GM21723 (cell line): Measurements from ENCODE around the gene RTCA.
"Not testable (repeated sequence)": the region's sequence is repeated elsewhere in the genome, so short reads cannot be mapped to it uniquely, and the experiment has no call there.

Experiments used
- ATAC-seq: cut with Tn5 transposase; IDR thresholded peaks from one replicate; pipeline ENCODE4 v1.9.1; 2021; ENCODE audit warnings: mild to moderate bottlenecking, moderate library complexity; ENCODE audit not compliant: unreplicated experiment

RTCA gene

DNA sequence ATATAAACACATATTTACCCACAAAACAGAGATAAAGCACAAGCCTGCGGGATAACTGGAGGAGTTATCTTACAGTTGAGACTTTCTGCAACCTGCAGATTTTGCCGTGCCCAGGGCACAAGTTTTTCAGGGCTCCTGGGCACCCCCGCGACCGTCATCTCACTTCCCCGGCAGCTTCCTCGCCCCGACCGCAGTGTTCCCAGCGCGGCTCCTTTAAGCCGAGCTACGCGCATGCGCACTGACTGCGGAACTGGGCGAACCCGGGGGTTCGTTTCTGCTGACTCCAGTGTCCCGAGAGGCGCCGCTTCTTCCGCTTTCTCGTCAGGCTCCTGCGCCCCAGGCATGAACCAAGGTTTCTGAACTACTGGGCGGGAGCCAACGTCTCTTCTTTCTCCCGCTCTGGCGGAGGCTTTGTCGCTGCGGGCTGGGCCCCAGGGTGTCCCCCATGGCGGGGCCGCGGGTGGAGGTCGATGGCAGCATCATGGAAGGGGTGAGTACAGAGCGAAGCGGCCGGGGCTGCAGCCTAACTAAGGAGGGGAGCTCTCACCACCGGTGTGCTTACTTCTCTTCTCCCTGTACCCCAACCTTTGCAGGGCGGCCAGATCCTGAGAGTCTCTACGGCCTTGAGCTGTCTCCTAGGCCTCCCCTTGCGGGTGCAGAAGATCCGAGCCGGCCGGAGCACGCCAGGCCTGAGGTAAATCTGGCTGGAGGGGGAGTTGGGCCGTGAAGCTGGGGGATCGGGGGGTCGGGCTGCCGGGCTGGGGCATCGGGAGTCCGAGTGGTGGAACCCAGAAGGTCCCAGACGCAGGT is at the start of gene RTCA:
Gene RTCA (plus strand): TSS at position 286 of the 810 bp plus-strand sequence. CDS start 160 bp downstream, at position 446.
- ATAC-seq: peak; percentile 95

DNA sequence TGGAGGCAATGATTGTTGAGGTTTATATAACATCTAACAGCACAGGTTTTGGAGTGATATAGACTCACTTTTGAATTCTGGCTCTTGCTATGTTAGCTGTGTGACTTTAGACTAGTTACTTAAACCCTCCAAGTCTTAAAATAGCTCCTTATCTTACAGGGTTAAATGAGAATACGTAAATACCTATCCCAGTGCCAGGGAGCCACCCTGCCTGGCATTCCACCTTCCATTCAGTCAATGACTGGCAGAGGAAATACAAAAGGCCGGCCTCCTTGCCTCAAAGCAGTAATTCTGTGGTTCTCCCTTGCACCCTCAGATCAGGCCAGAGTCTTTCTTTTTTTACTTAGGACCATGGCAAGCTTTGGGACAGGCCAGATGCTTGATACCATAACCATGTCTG is 48.2 kb upstream of the RTCA start:
- ATAC-seq: no peak

DNA sequence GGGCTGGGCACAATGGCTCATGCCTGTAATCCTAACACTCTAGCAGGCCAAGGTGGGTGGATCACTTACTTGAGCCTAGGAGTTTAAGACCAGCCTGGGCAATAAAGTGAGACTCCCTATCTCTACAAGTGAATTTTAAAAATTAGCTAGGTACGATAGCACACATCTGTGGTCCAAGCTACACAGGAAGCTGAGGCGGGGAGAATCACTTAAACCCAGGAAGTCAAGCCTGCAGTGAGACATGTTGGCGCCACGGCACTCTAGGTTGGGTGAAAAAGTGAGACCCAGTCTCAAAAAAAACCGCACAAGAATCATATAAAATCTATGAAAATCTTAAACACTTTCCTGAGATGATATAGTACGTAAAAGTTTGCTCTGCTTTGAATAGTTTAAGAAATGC is 46.6 kb upstream of the RTCA start:
- no peak for ATAC-seq

DNA sequence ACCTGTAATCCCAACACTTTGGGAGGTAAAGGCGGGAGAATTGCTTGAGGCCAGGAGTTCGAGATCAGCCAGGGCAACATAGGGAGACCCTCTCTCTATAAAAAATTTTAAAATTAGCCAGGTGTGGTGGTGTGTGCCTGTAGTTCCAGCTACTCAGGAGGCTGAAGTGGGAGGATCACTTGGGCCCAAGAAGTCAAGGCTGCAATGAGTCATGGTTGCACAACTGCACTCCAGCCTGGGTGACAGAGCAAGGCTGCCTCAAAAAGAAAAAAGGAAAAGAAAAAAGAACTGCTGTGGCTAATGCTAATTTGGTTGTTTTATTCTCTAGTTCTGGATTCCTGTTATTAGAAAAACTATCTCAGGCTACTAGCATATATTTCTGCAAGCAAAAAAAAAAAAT is 46.1 kb upstream of the RTCA start:
- no peak for ATAC-seq

DNA sequence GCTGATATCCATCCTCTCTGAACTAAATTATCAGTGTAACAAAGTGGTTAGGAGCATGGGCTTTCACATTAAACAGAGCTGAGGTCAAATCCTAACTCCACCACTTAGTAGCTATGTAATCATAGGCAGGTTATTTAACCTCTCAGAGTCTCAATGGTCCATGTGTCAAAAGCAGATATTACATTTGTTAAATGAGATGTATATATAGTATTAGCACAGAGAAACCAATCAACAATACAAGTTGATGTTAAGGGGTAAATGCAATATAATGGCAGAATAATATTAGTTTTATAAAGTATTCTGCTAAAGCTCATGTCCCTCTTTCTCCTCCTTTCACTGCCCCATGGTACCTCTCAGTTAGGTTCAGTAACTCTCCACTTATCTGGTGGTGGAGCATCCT is 43.6 kb upstream of the RTCA start:
- ATAC-seq: no peak

DNA sequence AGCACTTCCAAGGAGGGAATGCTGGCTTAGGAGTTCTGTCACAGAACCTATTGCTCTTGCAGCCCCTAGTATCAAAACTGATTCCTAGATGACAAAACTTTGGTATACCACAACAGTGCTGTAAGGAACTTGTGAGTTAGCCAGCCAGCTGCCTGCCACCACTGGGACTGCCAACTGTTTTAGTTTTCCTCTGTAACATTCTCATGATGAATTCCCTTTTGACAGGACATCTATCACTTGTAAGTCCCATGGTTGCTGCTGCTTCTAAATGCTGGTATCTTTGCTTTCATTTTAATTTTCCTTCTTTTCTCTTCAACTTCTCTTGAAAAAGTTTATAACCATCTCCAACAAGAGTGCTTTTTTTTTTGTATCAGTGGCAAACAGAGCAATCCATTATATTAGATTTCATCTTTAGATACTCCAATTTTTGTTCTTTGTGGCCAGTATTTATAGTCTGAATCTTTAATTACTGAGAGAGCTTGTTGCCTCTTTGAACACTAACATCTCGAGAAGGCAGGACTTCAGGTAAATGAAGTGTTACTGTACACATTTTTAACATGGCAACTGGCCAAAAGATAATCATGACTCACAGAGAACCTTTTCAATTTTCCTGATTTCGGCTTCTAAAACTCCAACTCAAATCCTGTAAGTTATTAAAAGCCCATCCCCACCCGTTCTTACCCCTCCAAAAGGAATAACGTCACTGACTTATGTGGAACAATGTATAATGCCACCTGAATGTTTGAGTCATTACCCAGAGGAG is 36.2 kb upstream of the RTCA start:
- ATAC-seq: no peak

DNA sequence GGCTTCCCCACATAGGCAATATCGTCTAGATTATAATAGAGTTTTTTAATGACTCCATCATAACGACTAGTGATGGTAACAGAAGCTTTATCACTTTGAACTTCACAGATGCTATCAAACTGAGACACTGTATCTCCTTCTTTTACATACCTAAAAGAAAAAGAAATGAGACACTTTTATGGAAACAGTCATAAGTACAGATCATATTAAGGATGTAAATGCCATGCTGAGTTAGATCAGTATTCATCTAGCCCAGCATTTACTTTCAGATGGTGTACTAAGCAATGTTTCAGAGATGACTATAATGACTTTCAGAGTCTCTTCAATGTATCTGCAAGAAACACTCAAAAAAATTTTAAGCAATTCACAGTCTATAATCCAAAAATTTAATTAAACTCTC is 35.3 kb upstream of the RTCA start:
- no peak for ATAC-seq

DNA sequence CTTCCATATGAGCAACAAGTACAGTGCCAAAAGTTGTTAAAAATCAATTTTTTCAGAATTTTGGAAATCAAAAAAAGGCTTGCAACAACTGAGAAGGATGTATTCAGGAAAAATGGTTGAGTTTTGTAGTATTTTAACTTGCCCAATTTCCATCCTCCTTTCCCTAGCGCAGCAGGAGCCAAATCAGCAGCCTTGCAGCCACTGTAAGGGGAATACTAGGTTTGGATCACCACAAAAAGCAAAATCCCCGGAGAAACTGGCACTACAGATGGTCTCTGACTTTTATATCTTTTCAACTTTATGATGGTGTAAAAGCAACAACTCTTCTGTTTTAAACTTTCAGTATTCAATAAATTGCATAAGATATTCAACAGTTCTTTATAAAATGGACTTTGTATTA is 34.3 kb upstream of the RTCA start:
- no peak for ATAC-seq

DNA sequence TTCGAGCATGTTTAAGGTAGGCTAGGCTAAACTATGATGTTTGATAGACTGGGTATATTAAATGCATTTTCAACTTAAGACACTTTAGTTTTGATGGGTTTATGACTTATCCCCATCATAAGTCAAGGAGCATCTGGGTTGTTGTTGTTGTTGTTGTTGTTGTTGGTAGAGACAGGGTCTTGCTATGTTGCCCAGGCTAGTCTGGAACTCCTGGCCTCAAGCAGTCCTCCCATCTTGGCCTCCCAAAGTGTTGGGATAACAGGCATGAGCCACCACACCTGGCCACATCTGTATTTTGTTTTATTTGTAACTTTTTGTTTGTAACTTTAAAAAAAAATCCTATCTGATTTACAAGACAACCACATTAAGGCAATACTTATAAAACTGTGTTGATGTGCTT is 33.9 kb upstream of the RTCA start:
- no peak for ATAC-seq

DNA sequence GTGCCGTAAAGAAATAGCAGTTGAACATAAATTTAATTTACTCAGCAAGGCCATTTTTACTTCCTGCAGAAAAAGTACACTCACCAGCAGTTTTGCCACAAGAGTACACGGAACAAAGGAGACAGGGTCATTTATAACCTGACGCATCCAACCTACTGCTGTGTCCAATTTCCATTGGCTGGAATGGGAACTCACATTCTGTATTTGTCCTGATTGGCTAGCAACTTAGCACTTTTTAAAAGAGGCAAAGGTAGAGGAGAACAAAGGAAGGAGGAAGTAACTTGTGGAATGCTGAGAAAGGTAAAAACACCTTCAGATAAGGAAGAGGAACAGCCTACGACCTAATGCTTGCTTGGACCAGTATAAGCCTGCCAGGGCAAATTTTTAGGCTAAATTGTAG is 32.5 kb upstream of the RTCA start:
- not testable (repeated sequence) for ATAC-seq

DNA sequence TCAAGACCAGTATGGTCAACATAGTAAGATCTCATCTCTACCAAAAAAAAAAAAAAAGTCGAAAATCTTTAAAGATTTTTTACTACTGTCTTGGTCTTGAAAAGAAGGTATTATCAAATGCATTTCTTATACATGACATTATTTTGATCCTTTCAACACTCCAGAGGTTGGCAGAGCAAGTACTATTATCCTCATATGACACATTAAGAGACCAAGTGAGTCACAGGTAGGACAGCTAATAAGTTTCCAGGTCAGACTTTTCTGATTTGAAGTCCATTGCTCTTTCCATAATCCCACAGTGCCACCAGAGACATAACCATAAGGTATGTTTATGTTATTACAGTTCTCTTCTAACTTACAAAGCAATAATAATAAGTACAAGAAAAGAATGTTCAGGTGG is 31.6 kb upstream of the RTCA start:
- no peak for ATAC-seq

DNA sequence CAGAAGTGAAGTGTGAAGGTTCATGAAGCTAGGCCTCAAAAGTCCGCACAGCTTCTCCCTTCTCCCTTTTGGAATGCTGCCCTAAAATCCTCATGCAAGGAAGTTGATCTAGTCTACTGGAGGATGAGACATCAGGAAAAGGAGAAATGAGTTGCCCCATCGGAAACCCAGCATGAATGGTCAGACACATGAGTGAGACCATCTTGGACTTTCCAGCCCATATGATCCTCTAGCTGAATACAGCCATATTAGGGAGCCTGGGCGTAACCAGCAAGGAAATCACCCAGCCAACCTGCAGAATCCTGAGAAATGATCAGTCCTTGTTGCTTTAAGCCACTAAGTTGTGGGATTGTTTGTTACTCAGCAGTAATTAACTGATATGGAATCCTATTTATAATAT is 28.9 kb upstream of the RTCA start:
- no peak for ATAC-seq

DNA sequence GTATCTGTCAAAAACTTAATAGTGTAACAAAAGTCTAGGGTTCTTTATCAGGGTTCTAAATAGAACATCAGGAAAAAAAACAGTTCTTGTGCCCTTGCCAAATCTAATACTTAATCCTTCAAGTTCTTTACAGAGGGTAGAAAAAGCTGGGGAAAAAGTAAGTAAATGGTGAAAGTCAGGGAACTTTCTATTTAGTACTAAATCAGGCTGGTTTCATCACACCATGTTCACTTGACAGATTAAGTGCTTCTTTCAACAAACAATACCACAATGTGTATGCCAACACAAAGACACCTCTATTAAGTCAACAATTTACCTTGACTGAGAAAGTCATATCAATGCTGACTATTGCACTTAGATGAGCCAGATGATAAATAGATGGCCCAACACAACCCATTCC is 26.1 kb upstream of the RTCA start:
- ATAC-seq: no peak

DNA sequence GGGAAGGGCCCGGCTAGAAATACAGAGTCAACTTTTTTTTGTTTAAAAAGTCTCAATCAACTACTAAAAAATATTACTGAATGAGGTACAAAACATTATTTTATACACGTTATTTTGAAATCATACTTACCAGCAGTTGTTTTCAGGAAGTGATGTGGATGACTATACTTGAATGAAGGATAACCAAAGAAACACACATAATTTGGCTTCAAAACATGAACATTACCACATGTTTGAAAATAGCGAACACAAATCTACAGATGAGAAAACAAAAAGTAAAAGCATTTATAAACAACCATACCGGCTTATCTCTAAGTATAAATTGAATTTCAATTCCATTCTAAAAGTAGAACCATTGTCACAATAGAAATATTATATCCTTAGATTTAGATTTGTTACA is 25.4 kb upstream of the RTCA start:
- ATAC-seq: no peak

DNA sequence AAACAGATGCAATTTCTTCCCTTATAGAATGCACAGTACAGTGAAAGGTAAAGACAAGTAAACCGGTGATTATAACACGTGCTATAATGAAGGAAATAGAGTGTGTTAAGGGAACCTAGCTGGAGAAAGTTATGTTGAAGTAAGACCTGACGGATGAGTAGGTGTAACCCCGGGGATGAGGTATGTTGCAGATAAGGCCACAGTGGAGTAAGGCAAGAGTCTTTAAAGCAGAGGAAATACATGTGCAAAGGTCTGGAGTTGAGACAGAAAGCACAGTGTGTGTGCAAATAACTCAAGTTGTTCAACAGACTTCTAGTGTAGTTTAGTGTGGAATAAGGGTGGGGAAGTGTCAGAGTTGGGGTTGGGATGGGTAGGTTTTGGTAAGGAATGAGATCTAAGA is 19.3 kb upstream of the RTCA start:
- no peak for ATAC-seq

DNA sequence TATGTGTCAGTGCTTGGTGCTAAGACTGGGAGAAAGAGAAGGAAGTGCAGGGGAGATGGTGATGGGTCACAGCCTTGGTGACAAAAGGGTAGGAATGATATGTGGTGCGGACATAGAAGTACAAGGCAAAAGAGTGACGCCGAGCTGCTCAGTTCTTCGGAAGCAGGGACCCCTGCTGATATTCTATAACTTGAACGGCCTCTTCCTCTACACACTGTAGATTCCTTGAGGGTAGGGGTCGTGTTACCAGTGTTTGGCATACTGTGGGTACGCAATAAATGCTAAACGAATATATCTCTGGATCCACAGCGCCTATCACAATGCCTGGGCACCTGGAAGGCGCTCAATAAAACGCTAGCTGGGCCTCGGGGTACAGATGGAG is 16.9 kb upstream of the RTCA start:
- ATAC-seq: peak; percentile 4

DNA sequence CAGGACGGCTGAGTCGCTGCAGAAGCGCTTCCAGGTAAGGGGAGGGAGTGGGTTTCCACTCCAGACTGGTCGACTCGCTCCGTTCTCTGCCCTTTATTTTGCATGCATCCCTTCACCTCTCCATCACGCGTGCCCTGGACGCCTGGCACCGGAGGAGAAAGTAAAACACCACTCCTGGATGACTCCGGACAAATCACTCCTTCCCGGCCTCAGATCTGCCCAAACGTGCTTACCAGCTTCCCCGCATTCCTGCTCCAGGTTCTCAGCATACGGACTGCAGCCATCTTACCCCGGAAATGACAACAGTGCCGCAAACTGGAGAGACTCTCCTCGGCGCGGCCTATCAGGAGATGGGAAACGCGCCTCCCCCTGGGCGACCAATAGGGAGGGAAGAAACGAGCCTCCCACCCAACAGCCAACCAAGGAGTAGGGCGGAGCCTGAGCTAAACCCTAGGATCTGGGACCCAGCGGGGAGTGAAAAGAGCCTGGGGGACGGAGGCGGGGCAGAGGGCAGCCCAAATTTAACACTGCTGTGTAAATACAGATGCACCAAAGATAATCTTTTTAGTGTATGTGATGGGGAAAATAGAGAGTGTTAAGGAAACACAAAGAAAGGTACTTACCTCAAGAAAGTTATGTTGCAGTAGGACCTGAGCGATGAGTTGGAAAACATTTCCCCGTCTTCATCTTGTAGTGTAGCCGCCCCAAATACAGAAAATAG is 16.3 kb upstream of the RTCA start, which contains the start of gene DBT:
Gene DBT (minus strand): TSS at position 298 of the 721 bp plus-strand sequence. CDS start 14 bp downstream, at position 284.
- peak; percentile 100 for ATAC-seq

DNA sequence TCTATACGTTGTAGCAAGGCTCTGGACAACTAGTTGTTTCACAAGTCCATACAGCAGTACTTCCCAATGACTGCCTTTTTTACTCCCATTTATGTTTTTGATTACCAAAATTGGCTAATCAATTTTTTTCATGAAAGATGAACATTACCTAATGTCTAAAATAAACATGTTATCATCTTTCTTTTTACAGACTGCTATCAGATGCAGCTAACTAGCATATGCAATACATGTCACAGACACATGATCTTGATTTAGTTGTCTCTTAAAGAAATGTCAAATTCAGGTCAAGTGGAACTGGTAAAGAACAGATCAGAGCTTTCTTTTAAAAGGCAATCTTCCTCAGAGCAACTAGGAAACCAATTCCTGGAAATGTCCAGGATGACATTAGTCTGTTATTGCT is 15.8 kb upstream of the RTCA start:
- no peak for ATAC-seq

DNA sequence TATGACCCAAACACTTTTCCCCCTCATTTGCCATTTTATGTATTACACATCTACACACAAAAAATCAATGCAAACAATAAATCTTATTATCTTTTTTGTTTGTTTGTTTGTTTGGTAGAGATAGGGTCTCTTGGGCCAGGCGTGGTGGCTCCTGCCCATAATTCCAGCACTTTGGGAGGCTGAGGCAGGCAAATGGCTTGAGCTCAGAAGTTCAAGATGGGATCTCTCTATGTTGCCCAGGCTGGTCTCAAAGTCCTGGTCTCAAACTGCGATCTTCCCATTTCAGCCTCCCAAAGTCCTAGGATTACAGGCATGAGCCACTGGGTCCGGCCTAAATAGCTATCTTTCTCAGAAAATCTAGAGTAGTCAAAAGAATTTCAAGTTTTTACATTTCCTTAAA is 15.2 kb upstream of the RTCA start:
- no peak for ATAC-seq

DNA sequence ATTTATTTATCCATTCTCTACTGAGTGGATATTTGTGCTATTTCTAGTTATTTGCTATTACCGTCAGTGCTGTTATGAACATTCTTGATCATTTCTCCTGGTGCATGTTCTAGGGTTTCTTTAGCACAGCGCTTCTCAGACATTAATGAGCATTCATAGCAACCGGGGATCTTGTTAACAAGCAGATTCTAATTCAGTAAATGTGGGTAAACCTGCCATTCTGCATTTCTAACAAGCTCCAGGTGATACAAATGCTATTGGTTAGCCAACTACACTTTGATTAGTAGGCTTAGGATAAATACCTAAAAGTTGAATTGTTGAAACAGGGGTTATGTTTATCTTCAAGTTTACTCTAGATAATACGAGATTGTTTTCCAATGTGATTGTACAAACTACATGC is 13.1 kb upstream of the RTCA start:
- no peak for ATAC-seq

DNA sequence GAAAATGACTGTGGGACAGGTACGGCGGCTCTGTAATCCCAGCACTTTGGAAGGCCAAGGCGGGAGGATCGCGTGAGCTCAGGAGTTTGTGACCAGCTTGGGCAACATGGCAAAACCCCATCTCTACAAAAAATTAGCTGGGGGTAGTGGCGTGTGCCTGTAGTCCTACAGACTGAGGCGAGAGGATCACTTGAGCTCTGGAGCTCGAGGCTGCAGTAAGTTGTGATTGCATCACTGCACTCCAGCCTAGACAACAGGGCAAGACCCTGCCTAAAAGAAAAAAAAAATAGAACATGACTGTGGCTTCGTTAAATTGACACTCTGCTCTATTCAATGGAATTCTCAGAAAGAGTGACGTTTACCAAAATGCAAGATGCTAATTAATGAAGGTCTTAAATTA is 12.5 kb upstream of the RTCA start:
- ATAC-seq: no peak

DNA sequence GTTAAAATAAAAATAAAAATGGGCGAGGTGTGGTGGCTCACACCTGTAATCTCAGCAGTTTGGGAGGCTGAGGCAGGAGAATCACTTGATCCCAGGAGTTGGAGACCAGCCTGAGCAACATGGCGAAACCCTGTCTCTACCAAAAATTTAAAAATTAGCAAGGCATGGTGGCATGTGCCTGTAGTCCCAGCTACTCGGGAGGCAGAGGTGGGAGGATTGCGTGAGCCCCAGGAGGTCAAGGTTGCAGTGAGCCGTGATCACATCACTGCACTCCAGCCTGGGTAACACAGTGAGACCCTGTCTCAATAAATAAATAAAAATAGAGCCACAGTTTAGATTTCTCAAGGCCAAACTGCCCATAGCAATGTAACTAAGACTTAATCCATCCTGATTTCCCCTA is 9.7 kb upstream of the RTCA start:
- not testable (repeated sequence) for ATAC-seq
